NCI-H446 (cell line): ENCODE measurements around the gene CYP8B1.

Source experiments
- DNase-seq, 2 experiments: peaks; one replicate each; lab custom pipeline; 2025; lab: John Stamatoyannopoulos, UW

CYP8B1 gene

GRCh38 chr3:42875325-42876151 is at the start of gene CYP8B1:
TSS of gene CYP8B1 (minus strand) at chr3:42875879. CDS start at chr3:42875816, 63 bp downstream.
- DNase-seq = no peak

GRCh38 chr3:42923606-42924005 is 47.9 kb upstream of the CYP8B1 start:
- DNase-seq = no peak

- DNase-seq = no peak
These were observed 39.3 kb upstream of the CYP8B1 start for GRCh38 chr3:42914771-42915515.

- DNase-seq = no peak
These were observed 35.9 kb upstream of the CYP8B1 start for GRCh38 chr3:42911551-42911950.

GRCh38 chr3:42908675-42909074 is 33.0 kb upstream of the CYP8B1 start:
- no peak for DNase-seq

GRCh38 chr3:42906848-42907183 is 31.1 kb upstream of the CYP8B1 start:
- no peak for DNase-seq

- peak in 1 of 2 experiments; percentile 35 for DNase-seq
These were observed 30.6 kb upstream of the CYP8B1 start, which contains the start of gene ZNF662 for GRCh38 chr3:42906070-42906847. TSS of gene ZNF662 (plus strand) at chr3:42906142. CDS start at chr3:42908115, 1,973 bp downstream.

GRCh38 chr3:42905740-42906069 is 30.0 kb upstream of the CYP8B1 start:
- DNase-seq = no peak

- no peak for DNase-seq
These were observed 28.4 kb upstream of the CYP8B1 start for GRCh38 chr3:42904076-42904475.

GRCh38 chr3:42902257-42902656 is 26.6 kb upstream of the CYP8B1 start:
- no peak for DNase-seq

- DNase-seq = no peak
These were observed 25.4 kb upstream of the CYP8B1 start for GRCh38 chr3:42901073-42901415.

GRCh38 chr3:42900226-42901072 is 24.8 kb upstream of the CYP8B1 start:
- DNase-seq = no peak

GRCh38 chr3:42898896-42899675 is 23.4 kb upstream of the CYP8B1 start:
- DNase-seq = no peak

- no peak for DNase-seq
These were observed 19.8 kb upstream of the CYP8B1 start for GRCh38 chr3:42895580-42895868.

- DNase-seq = no peak
These were observed 19.3 kb upstream of the CYP8B1 start for GRCh38 chr3:42894698-42895579.

GRCh38 chr3:42892807-42893206 is 17.1 kb upstream of the CYP8B1 start:
- no peak for DNase-seq

GRCh38 chr3:42892169-42892568 is 16.5 kb upstream of the CYP8B1 start:
- no peak for DNase-seq

- DNase-seq = no peak
These were observed 15.4 kb upstream of the CYP8B1 start for GRCh38 chr3:42891042-42891441.

GRCh38 chr3:42887084-42887483 is 11.4 kb upstream of the CYP8B1 start:
- DNase-seq = no peak

GRCh38 chr3:42886294-42886822 is 10.7 kb upstream of the CYP8B1 start:
- no peak for DNase-seq
